HG03095 (cell line): ENCODE data around the gene NXPE3.

Source experiments
- ATAC-seq: cut with Tn5 transposase; IDR thresholded peaks from one replicate; pipeline ENCODE4 v1.9.1; 2021; ENCODE audit warnings: moderate library complexity; ENCODE audit not compliant: unreplicated experiment

The NXPE3 gene

GRCh38 chr3:101828276-101828675 lies 49.3 kb downstream of the NXPE3 start:
- ATAC-seq, result no peak

GRCh38 chr3:101828691-101829436 lies 49.9 kb downstream of the NXPE3 start:
- ATAC-seq, result peak; percentile 51

GRCh38 chr3:101829437-101829830 lies 50.4 kb downstream of the NXPE3 start:
- ATAC-seq, result no peak

- ATAC-seq, result no peak
Measured at GRCh38 chr3:101829874-101830273, 50.9 kb downstream of the NXPE3 start.

- no peak for ATAC-seq
Measured at GRCh38 chr3:101833446-101833974, 54.5 kb downstream of the NXPE3 start.

- no peak for ATAC-seq
Measured at GRCh38 chr3:101835676-101836075, 56.7 kb downstream of the NXPE3 start.

- no peak for ATAC-seq
Measured at GRCh38 chr3:101836160-101836559, 57.1 kb downstream of the NXPE3 start.

- ATAC-seq, result no peak
Measured at GRCh38 chr3:101836652-101837598, 57.9 kb downstream of the NXPE3 start.

GRCh38 chr3:101838691-101839090 lies 59.7 kb downstream of the NXPE3 start:
- no peak for ATAC-seq

- ATAC-seq, result no peak
Measured at GRCh38 chr3:101840066-101840465, 61.1 kb downstream of the NXPE3 start.

- no peak for ATAC-seq
Measured at GRCh38 chr3:101842245-101842934, 63.4 kb downstream of the NXPE3 start.

GRCh38 chr3:101842935-101843330 lies 63.9 kb downstream of the NXPE3 start:
- ATAC-seq, result no peak

- no peak for ATAC-seq
Measured at GRCh38 chr3:101845425-101845824, 66.4 kb downstream of the NXPE3 start.

- ATAC-seq, result no peak
Measured at GRCh38 chr3:101846709-101847108, 67.7 kb downstream of the NXPE3 start.

- ATAC-seq, result no peak
Measured at GRCh38 chr3:101847328-101847727, 68.3 kb downstream of the NXPE3 start.

- ATAC-seq, result no peak
Measured at GRCh38 chr3:101848326-101848725, 69.3 kb downstream of the NXPE3 start.

GRCh38 chr3:101848754-101849713 lies 70.0 kb downstream of the NXPE3 start, which contains the start of gene NFKBIZ:
NFKBIZ (plus strand) TSS chr3:101849514; CDS start chr3:101849629, 115 bp downstream.
- ATAC-seq, result peak; percentile 72

- ATAC-seq, result peak; percentile 29
Measured at GRCh38 chr3:101849714-101850245, 70.8 kb downstream of the NXPE3 start.

GRCh38 chr3:101850246-101851051 lies 71.4 kb downstream of the NXPE3 start:
- ATAC-seq, result peak; percentile 19
